ENCODE results near the gene DAB2IP.
A peak's percentile ranks its signal among the peaks of the same experiment; 100 is the strongest.

Gene DAB2IP

GRCh38 chr9:121696930-121697329 lies 45.5 kb downstream of the DAB2IP start:
- Histone ChIP-seq H3K27ac (ENCODE audit: low read depth, low read length) (no peak overlapping the region), H3K9ac (ENCODE audit: low read length) (no peak overlapping the region), H3K4me3 (ENCODE audit: low read length) (no peak overlapping the region), H3K4me1 (ENCODE audit: control insufficient read depth, insufficient read depth, low read length) (peaks cover 18% of the 10 kb centered on the region), H3K36me3 (ENCODE audit: control insufficient read depth, insufficient read depth, low read length) (no peaks in the 10 kb centered on the region), H3K27me3 (ENCODE audit: control insufficient read depth, insufficient read depth, low read length) (no peaks in the 10 kb centered on the region)

- peaks cover 7% of the 10 kb centered on the region for H3K4me1 ChIP-seq (ENCODE audit: control insufficient read depth, insufficient read depth, low read length)
- H3K4me3 ChIP-seq (ENCODE audit: low read length): peak overlapping the region; percentile 63
- H3K27ac ChIP-seq (ENCODE audit: low read depth, low read length): no peak overlapping the region
- H3K9ac ChIP-seq (ENCODE audit: low read length): no peak overlapping the region
- no peaks in the 10 kb centered on the region for H3K27me3 ChIP-seq (ENCODE audit: control insufficient read depth, insufficient read depth, low read length)
- H3K36me3 ChIP-seq (ENCODE audit: control insufficient read depth, insufficient read depth, low read length): no peaks in the 10 kb centered on the region
These were observed 47.5 kb downstream of the DAB2IP start for GRCh38 chr9:121698627-121699570.

GRCh38 chr9:121699571-121700164 lies 48.2 kb downstream of the DAB2IP start:
- Histone ChIP-seq H3K4me1 (ENCODE audit: control insufficient read depth, insufficient read depth, low read length) (peaks cover 7% of the 10 kb centered on the region), H3K27ac (ENCODE audit: low read depth, low read length) (peak overlapping the region; percentile 55), H3K9ac (ENCODE audit: low read length) (peak overlapping the region; percentile 3)

GRCh38 chr9:121700165-121700831 lies 48.9 kb downstream of the DAB2IP start:
- Histone ChIP-seq H3K4me3 (ENCODE audit: low read length) (peak overlapping the region; percentile 63), H3K4me1 (ENCODE audit: control insufficient read depth, insufficient read depth, low read length) (peaks cover 7% of the 10 kb centered on the region), H3K27ac (ENCODE audit: low read depth, low read length) (peak overlapping the region; percentile 55), H3K9ac (ENCODE audit: low read length) (no peak overlapping the region), H3K36me3 (ENCODE audit: control insufficient read depth, insufficient read depth, low read length) (no peaks in the 10 kb centered on the region), H3K27me3 (ENCODE audit: control insufficient read depth, insufficient read depth, low read length) (no peaks in the 10 kb centered on the region)

More at GRCh38 chr9:121699571-121700164, 48.2 kb downstream of the DAB2IP start:
- H3K27me3 ChIP-seq (ENCODE audit: control insufficient read depth, insufficient read depth, low read length): no peaks in the 10 kb centered on the region
- peak overlapping the region; percentile 63 for H3K4me3 ChIP-seq (ENCODE audit: low read length)
- no peaks in the 10 kb centered on the region for H3K36me3 ChIP-seq (ENCODE audit: control insufficient read depth, insufficient read depth, low read length)

- Histone ChIP-seq H3K27ac (ENCODE audit: low read depth, low read length) (peak overlapping the region; percentile 55), H3K27me3 (ENCODE audit: control insufficient read depth, insufficient read depth, low read length) (no peaks in the 10 kb centered on the region), H3K4me1 (ENCODE audit: control insufficient read depth, insufficient read depth, low read length) (peaks cover 7% of the 10 kb centered on the region), H3K9ac (ENCODE audit: low read length) (no peak overlapping the region), H3K36me3 (ENCODE audit: control insufficient read depth, insufficient read depth, low read length) (no peaks in the 10 kb centered on the region), H3K4me3 (ENCODE audit: low read length) (peak overlapping the region; percentile 39)
These were observed 49.5 kb downstream of the DAB2IP start for GRCh38 chr9:121700832-121701419.

GRCh38 chr9:121701736-121702261 lies 50.4 kb downstream of the DAB2IP start:
- Histone ChIP-seq H3K27ac (ENCODE audit: low read depth, low read length) (no peak overlapping the region), H3K9ac (ENCODE audit: low read length) (no peak overlapping the region), H3K36me3 (ENCODE audit: control insufficient read depth, insufficient read depth, low read length) (no peaks in the 10 kb centered on the region), H3K4me1 (ENCODE audit: control insufficient read depth, insufficient read depth, low read length) (peaks cover 7% of the 10 kb centered on the region), H3K4me3 (ENCODE audit: low read length) (no peak overlapping the region), H3K27me3 (ENCODE audit: control insufficient read depth, insufficient read depth, low read length) (no peaks in the 10 kb centered on the region)

GRCh38 chr9:121703014-121703734 lies 51.7 kb downstream of the DAB2IP start:
- Histone ChIP-seq H3K4me1 (ENCODE audit: control insufficient read depth, insufficient read depth, low read length) (peaks cover 7% of the 10 kb centered on the region), H3K36me3 (ENCODE audit: control insufficient read depth, insufficient read depth, low read length) (no peaks in the 10 kb centered on the region), H3K27me3 (ENCODE audit: control insufficient read depth, insufficient read depth, low read length) (no peaks in the 10 kb centered on the region), H3K9ac (ENCODE audit: low read length) (no peak overlapping the region), H3K4me3 (ENCODE audit: low read length) (no peak overlapping the region), H3K27ac (ENCODE audit: low read depth, low read length) (no peak overlapping the region)

- Histone ChIP-seq H3K36me3 (ENCODE audit: control insufficient read depth, insufficient read depth, low read length) (no peaks in the 10 kb centered on the region), H3K27me3 (ENCODE audit: control insufficient read depth, insufficient read depth, low read length) (no peaks in the 10 kb centered on the region), H3K27ac (ENCODE audit: low read depth, low read length) (no peak overlapping the region), H3K4me1 (ENCODE audit: control insufficient read depth, insufficient read depth, low read length) (peaks cover 7% of the 10 kb centered on the region), H3K9ac (ENCODE audit: low read length) (no peak overlapping the region), H3K4me3 (ENCODE audit: low read length) (no peak overlapping the region)
These were observed 52.8 kb downstream of the DAB2IP start for GRCh38 chr9:121704281-121704680.

GRCh38 chr9:121706149-121706750 lies 54.8 kb downstream of the DAB2IP start:
- Histone ChIP-seq H3K27ac (ENCODE audit: low read depth, low read length) (no peak overlapping the region), H3K36me3 (ENCODE audit: control insufficient read depth, insufficient read depth, low read length) (no peaks in the 10 kb centered on the region)

GRCh38 chr9:121707477-121708424 lies 56.3 kb downstream of the DAB2IP start:
- Histone ChIP-seq H3K27ac (ENCODE audit: low read depth, low read length) (no peak overlapping the region), H3K4me1 (ENCODE audit: control insufficient read depth, insufficient read depth, low read length) (peaks cover 11% of the 10 kb centered on the region), H3K27me3 (ENCODE audit: control insufficient read depth, insufficient read depth, low read length) (no peaks in the 10 kb centered on the region)

More at GRCh38 chr9:121706149-121706750, 54.8 kb downstream of the DAB2IP start:
- no peak overlapping the region for H3K9ac ChIP-seq (ENCODE audit: low read length)
- no peaks in the 10 kb centered on the region for H3K27me3 ChIP-seq (ENCODE audit: control insufficient read depth, insufficient read depth, low read length)
- H3K4me3 ChIP-seq (ENCODE audit: low read length): no peak overlapping the region
- peaks cover 9% of the 10 kb centered on the region for H3K4me1 ChIP-seq (ENCODE audit: control insufficient read depth, insufficient read depth, low read length)

More at GRCh38 chr9:121707477-121708424, 56.3 kb downstream of the DAB2IP start:
- Histone ChIP-seq H3K4me3 (ENCODE audit: low read length) (no peak overlapping the region), H3K36me3 (ENCODE audit: control insufficient read depth, insufficient read depth, low read length) (no peaks in the 10 kb centered on the region), H3K9ac (ENCODE audit: low read length) (no peak overlapping the region)
